Smooth muscle cell (in vitro differentiated cells): ENCODE data around the gene ETF1. TPM values are rescaled to one million over a fixed set of nuclear protein-coding genes. Genes with fewer than 3 reads are reported as not detected.
A peak's percentile ranks its signal among the peaks of the same experiment; 100 is the strongest.

Experiments used
- DNase-seq: peaks from one replicate; lab custom pipeline; 2025; ENCODE audit not compliant: unreplicated experiment; lab: John Stamatoyannopoulos, UW
- H2AFZ ChIP-seq: fragments of 200-600 bp; sonication (generic); 2 replicates; pipeline ENCODE4 v1.6.0; 2016; ENCODE audit warnings: antibody characterized with exemption, low read depth, mild to moderate bottlenecking
- H3F3A ChIP-seq: fragments of 200-600 bp; sonication (generic); 2 replicates; pipeline ENCODE4 v1.6.0; 2017; ENCODE audit warnings: antibody characterized with exemption, low read depth
- H3K27ac ChIP-seq: fragments of 200-600 bp; sonication (generic); 2 replicates; pipeline ENCODE4 v1.5.1; 2016; ENCODE audit warnings: low read depth, mild to moderate bottlenecking
- H3K27me3 ChIP-seq: fragments of 200-600 bp; sonication (generic); 2 replicates; pipeline ENCODE4 v1.6.1; 2016; ENCODE audit warnings: low read depth, mild to moderate bottlenecking
- H3K36me3 ChIP-seq: fragments of 200-600 bp; sonication (generic); 2 replicates; pipeline ENCODE4 v1.5.1; 2016; ENCODE audit warnings: low read depth
- H3K4me1 ChIP-seq: fragments of 200-600 bp; sonication (generic); 2 replicates; pipeline ENCODE4 v1.5.1; 2016; ENCODE audit warnings: low read depth
- H3K4me2 ChIP-seq: fragments of 200-600 bp; sonication (generic); 2 replicates; pipeline ENCODE4 v1.6.0; 2016; ENCODE audit warnings: mild to moderate bottlenecking
- H3K4me3 ChIP-seq: fragments of 200-600 bp; sonication (generic); 2 replicates; pipeline ENCODE4 v1.5.1; 2016; ENCODE audit warnings: mild to moderate bottlenecking
- H3K79me2 ChIP-seq: fragments of 200-600 bp; sonication (generic); 2 replicates; pipeline ENCODE4 v1.6.0; 2016; ENCODE audit warnings: low read depth, mild to moderate bottlenecking
- H3K9ac ChIP-seq: fragments of 200-600 bp; sonication (generic); 2 replicates; pipeline ENCODE4 v1.6.0; 2016; ENCODE audit warnings: low read depth
- H3K9me3 ChIP-seq: fragments of 200-600 bp; sonication (generic); replicated peaks from 2 replicates; pipeline ENCODE4 v1.5.1; 2016; ENCODE audit warnings: low read depth
- H4K20me1 ChIP-seq: fragments of 200-600 bp; sonication (generic); 2 replicates; pipeline ENCODE4 v1.6.0; 2016; ENCODE audit warnings: low read depth
- WGBS: methylation state at CpG from one replicate; pipeline ENCODE4 v1.1.7; 2016; ENCODE audit warnings: low lambda C conversion rate; 5-methylcytosine and 5-hydroxymethylcytosine counted together
- polyA plus RNA-seq: library from polyadenylated mRNA; unstranded; fragments of >200 nt; fragmentation: Nextera tagmentation; extraction: Ambion mirVana; gene quantifications from 2 replicates; pipeline ENCODE4 v1.2.1, GENCODE V29; 2016
- total RNA-seq: library from RNA; depleted of rRNA; stranded (reverse); fragments of >200 nt; gene quantifications from 2 replicates; pipeline ENCODE4 v1.2.3, GENCODE V29; 2014
- TF ChIP-seq, protein P1 (sequence below): fragments of 200-600 bp; sonication (generic); IDR thresholded peaks from 2 replicates; pipeline ENCODE4 v1.5.1; 2017; ENCODE audit warnings: borderline replicate concordance, mild to moderate bottlenecking, antibody characterized with exemption; ENCODE audit not compliant: insufficient read depth, poor library complexity, severe bottlenecking

ETF1 gene
- total and polyA plus RNA-seq, 2 experiments from 2014 or later: 48.7 to 98.0 TPM

- Histone ChIP-seq H3K9ac (peak overlapping the region; percentile 99), H3K27ac (peak overlapping the region; percentile 98), H3K79me2 (peaks cover 93% of the 10 kb centered on the region), H3K36me3 (no peaks in the 10 kb centered on the region), H3F3A (peaks cover 5% of the 10 kb centered on the region), H3K4me2 (peak overlapping the region; percentile 91), H3K4me1 (peaks cover 28% of the 10 kb centered on the region), H2AFZ (no peak overlapping the region), H3K4me3 (peak overlapping the region; percentile 90), H4K20me1 (peaks cover 56% of the 10 kb centered on the region), H3K27me3 (no peaks in the 10 kb centered on the region), H3K9me3 (no peaks in the 10 kb centered on the region)
- no peak for DNase-seq
- 32% methylated on average over 6 of the region's 6 CpGs for WGBS
- TF ChIP-seq, protein P1, sequence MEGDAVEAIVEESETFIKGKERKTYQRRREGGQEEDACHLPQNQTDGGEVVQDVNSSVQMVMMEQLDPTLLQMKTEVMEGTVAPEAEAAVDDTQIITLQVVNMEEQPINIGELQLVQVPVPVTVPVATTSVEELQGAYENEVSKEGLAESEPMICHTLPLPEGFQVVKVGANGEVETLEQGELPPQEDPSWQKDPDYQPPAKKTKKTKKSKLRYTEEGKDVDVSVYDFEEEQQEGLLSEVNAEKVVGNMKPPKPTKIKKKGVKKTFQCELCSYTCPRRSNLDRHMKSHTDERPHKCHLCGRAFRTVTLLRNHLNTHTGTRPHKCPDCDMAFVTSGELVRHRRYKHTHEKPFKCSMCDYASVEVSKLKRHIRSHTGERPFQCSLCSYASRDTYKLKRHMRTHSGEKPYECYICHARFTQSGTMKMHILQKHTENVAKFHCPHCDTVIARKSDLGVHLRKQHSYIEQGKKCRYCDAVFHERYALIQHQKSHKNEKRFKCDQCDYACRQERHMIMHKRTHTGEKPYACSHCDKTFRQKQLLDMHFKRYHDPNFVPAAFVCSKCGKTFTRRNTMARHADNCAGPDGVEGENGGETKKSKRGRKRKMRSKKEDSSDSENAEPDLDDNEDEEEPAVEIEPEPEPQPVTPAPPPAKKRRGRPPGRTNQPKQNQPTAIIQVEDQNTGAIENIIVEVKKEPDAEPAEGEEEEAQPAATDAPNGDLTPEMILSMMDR: no peak
These were observed 1.4 kb downstream of the ETF1 start for GRCh38 chr5:138541511-138542179.

- peaks cover 75% of the 10 kb centered on the region for H4K20me1 ChIP-seq
- H3K9ac ChIP-seq: no peak overlapping the region
- H3K27me3 ChIP-seq: no peaks in the 10 kb centered on the region
- TF ChIP-seq, protein P1: no peak
- peaks cover 93% of the 10 kb centered on the region for H3K79me2 ChIP-seq
- H3F3A ChIP-seq: peaks cover 5% of the 10 kb centered on the region
- no peak for DNase-seq
- no peaks in the 10 kb centered on the region for H3K9me3 ChIP-seq
- peak overlapping the region; percentile 98 for H3K27ac ChIP-seq
- no peak overlapping the region for H3K4me3 ChIP-seq
- H3K36me3 ChIP-seq: no peaks in the 10 kb centered on the region
- H3K4me1 ChIP-seq: peaks cover 24% of the 10 kb centered on the region
- H2AFZ ChIP-seq: no peak overlapping the region
- peak overlapping the region; percentile 91 for H3K4me2 ChIP-seq
These were observed 3.2 kb downstream of the ETF1 start for GRCh38 chr5:138539791-138540190.

DNA sequence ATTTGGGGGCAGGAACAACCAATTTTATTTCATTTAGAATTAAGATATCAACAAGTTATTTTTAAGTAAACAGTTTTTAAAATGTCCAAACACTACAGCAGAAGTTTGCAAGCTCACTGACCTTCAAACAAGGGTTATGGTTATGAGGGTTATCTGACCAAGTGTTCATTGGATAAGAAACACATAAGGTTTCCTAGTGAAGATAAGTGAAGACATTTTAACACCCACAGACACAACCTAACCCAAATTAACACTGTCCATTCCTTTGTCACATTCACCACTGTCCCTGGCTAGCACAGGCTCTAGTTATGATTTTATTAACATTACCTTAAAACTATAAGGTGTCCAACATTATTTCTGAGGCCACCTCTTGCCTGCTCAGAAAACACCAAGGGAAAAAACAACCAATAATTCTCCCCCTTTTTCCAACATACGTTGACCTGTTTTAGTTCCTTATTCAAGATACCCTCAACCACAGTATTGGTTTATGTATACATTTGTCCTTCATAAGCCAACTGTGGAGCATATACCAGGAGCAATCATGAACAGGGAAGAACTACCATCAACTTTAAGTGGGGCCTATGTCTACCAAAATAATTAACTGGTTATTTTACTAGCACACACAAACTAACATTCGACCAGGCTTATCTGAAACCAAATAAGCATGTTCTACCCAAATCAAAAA is 4.0 kb downstream of the ETF1 start:
- Histone ChIP-seq H3K4me3 (no peak overlapping the region), H3K27me3 (no peaks in the 10 kb centered on the region), H3K79me2 (peaks cover 93% of the 10 kb centered on the region), H2AFZ (no peak overlapping the region), H3K27ac (no peak overlapping the region), H3K4me1 (peaks cover 17% of the 10 kb centered on the region), H3F3A (peaks cover 5% of the 10 kb centered on the region), H3K36me3 (no peaks in the 10 kb centered on the region), H3K9ac (no peak overlapping the region), H3K4me2 (no peak overlapping the region), H3K9me3 (no peaks in the 10 kb centered on the region), H4K20me1 (peaks cover 82% of the 10 kb centered on the region)
- WGBS: 89% methylated on average over 2 of the region's 2 CpGs
- TF ChIP-seq, protein P1: no peak
- no peak for DNase-seq
